H1 (cell line): ENCODE data around the gene SLC25A38. TPM values are rescaled to one million over a fixed set of nuclear protein-coding genes. Genes with fewer than 3 reads are reported as not detected.
"Not testable (repeated sequence)": the region's sequence is repeated elsewhere in the genome, so short reads cannot be mapped to it uniquely, and the experiment has no call there.

Experiments used
- CTCF ChIA-PET: fragments of 300-600 bp; sonication (Branson Sonifier 250); formaldehyde crosslinking; loops from one replicate; lab custom pipeline; 2021; ENCODE audit not compliant: partially characterized antibody; lab: Charles Lee
- POLR2A ChIA-PET: fragments of 300-600 bp; sonication (Branson Sonifier 250); formaldehyde crosslinking; loops from one replicate; lab custom pipeline; 2021; ENCODE audit warnings: inconsistent platforms; ENCODE audit not compliant: partially characterized antibody; lab: Charles Lee
- DNase-seq, 2 experiments: peaks; one replicate each; pipeline versions ENCODE4 v3.0.0 to v3.0.0-alpha.2; 2010 to 2022; ENCODE audit warnings: low spot score in 2 of 2, low read depth in 1 of 2, mixed read lengths in 1 of 2
- FAIRE-seq: peaks from 2 replicates; lab custom pipeline; 2011; peaks lifted over from hg19 to GRCh38; lab: Jason Lieb, UNC
- H2AFZ ChIP-seq: 2 replicates; pipeline ENCODE4 v1.8.1; 2012; ENCODE audit warnings: low read length, inconsistent platforms
- H2AK5ac ChIP-seq: 2 replicates; pipeline ENCODE4 v1.6.1; 2013; ENCODE audit warnings: low read depth, low read length
- H2BK120ac ChIP-seq: replicated peaks from 2 replicates; pipeline ENCODE3; 2013; ENCODE audit warnings: low read depth, low read length, inconsistent platforms
- H2BK12ac ChIP-seq: 2 replicates; pipeline ENCODE4 v1.6.1; 2013; ENCODE audit warnings: low read depth, low read length
- H2BK15ac ChIP-seq: 2 replicates; pipeline ENCODE4 v1.6.1; 2013; ENCODE audit warnings: low read length
- H2BK20ac ChIP-seq: 2 replicates; pipeline ENCODE4 v1.6.1; 2013; ENCODE audit warnings: low read length
- H2BK5ac ChIP-seq: 2 replicates; pipeline ENCODE4 v1.6.1; 2013; ENCODE audit warnings: low read depth, low read length
- H3K14ac ChIP-seq: 2 replicates; pipeline ENCODE4 v1.6.1; 2013; ENCODE audit warnings: inconsistent platforms; ENCODE audit not compliant: insufficient read length
- H3K18ac ChIP-seq: 2 replicates; pipeline ENCODE4 v1.6.1; 2013; ENCODE audit warnings: low read length; ENCODE audit errors: extremely low read depth
- H3K23ac ChIP-seq: 2 replicates; pipeline ENCODE4 v1.6.1; 2013; ENCODE audit warnings: inconsistent platforms; ENCODE audit not compliant: insufficient read length
- H3K23me2 ChIP-seq: 2 replicates; pipeline ENCODE4 v1.6.1; 2013; ENCODE audit warnings: low read depth, low read length
- H3K27ac ChIP-seq: 2 replicates; pipeline ENCODE4 v1.6.1; 2011; ENCODE audit warnings: low read depth, low read length, inconsistent platforms
- H3K27me3 ChIP-seq, 4 experiments: replicated peaks in 1 of 4; 1 replicate in 1 of 4; 2 replicates in 3 of 4; pipeline versions ENCODE4 v1.6.1 to v1.8.1; 2011 to 2013; ENCODE audit warnings: low read length in 3 of 4, mild to moderate bottlenecking in 3 of 4, inconsistent platforms in 2 of 4, mixed read lengths in 2 of 4, moderate library complexity in 1 of 4; ENCODE audit not compliant: control insufficient read depth in 3 of 4, insufficient read depth in 3 of 4; ENCODE audit errors: extremely low read depth in 1 of 4
- H3K36me3 ChIP-seq, 4 experiments: 2 replicates each; pipeline versions ENCODE4 v1.6.1 to v1.8.1; 2011 to 2013; ENCODE audit warnings: mild to moderate bottlenecking in 4 of 4, low read length in 3 of 4, moderate library complexity in 2 of 4, control low read depth in 1 of 4, inconsistent platforms in 1 of 4; ENCODE audit not compliant: insufficient read depth in 4 of 4, control insufficient read depth in 2 of 4
- H3K4ac ChIP-seq: replicated peaks from 2 replicates; pipeline ENCODE3; 2013; ENCODE audit warnings: low read length, low read depth, mixed read lengths, inconsistent platforms; ENCODE audit not compliant: insufficient read length
- H3K4me1 ChIP-seq, 4 experiments: replicated peaks in 1 of 4; 1 replicate in 1 of 4; 2 replicates in 3 of 4; pipeline versions ENCODE4 v1.6.1 to v1.8.1; 2011 to 2013; ENCODE audit warnings: low read length in 3 of 4, inconsistent platforms in 2 of 4, mixed read lengths in 1 of 4; ENCODE audit not compliant: insufficient read depth in 4 of 4, control insufficient read depth in 3 of 4
- H3K4me2 ChIP-seq, 2 experiments: 2 replicates each; pipeline versions ENCODE4 v1.6.1 to v1.8.1; 2011 to 2013; ENCODE audit warnings: low read depth in 2 of 2, low read length in 2 of 2, control low read depth in 1 of 2, inconsistent platforms in 1 of 2, mild to moderate bottlenecking in 1 of 2; ENCODE audit not compliant: insufficient read depth in 1 of 2
- H3K4me3 ChIP-seq, 4 experiments: fragments of 200-600, 300-600 bp in 1 of 4; sonication (generic), shearing (Covaris generic), sonication (Bioruptor Twin) in 1 of 4; 2 replicates each; pipeline versions ENCODE4 v1.5.1 to v1.8.1; 2011 to 2016; ENCODE audit warnings: low read length in 4 of 4, low read depth in 3 of 4, control low read depth in 2 of 4, inconsistent platforms in 2 of 4, mild to moderate bottlenecking in 2 of 4, mixed read lengths in 1 of 4, moderate library complexity in 1 of 4; ENCODE audit not compliant: insufficient read depth in 2 of 4; ENCODE audit errors: extremely low read depth in 1 of 4
- H3K56ac ChIP-seq: replicated peaks from 2 replicates; pipeline ENCODE3; 2013; ENCODE audit warnings: low read depth, mild to moderate bottlenecking, mixed read lengths, low read length, inconsistent platforms; ENCODE audit not compliant: insufficient read length
- H3K79me1 ChIP-seq: 2 replicates; pipeline ENCODE4 v1.6.1; 2013; ENCODE audit warnings: low read depth, low read length, control low read depth
- H3K79me2 ChIP-seq, 2 experiments: 2 replicates each; pipeline versions ENCODE4 v1.6.1 to v1.8.1; 2012 to 2013; ENCODE audit warnings: low read length in 2 of 2, mild to moderate bottlenecking in 2 of 2, inconsistent platforms in 1 of 2; ENCODE audit not compliant: insufficient read depth in 2 of 2, control insufficient read depth in 1 of 2
- H3K9ac ChIP-seq, 4 experiments: replicated peaks in 1 of 4; 1 replicate in 1 of 4; 2 replicates in 3 of 4; pipeline versions ENCODE4 v1.6.1 to v1.8.1; 2011 to 2013; ENCODE audit warnings: low read depth in 3 of 4, low read length in 3 of 4, control low read depth in 2 of 4, mild to moderate bottlenecking in 2 of 4, moderate library complexity in 2 of 4, inconsistent platforms in 1 of 4; ENCODE audit errors: extremely low read depth in 1 of 4
- H3K9me3 ChIP-seq, 2 experiments: 2 replicates each; pipeline versions ENCODE4 v1.6.1 to v1.8.1; 2012 to 2013; ENCODE audit warnings: mild to moderate bottlenecking in 2 of 2, moderate library complexity in 2 of 2, control low read depth in 1 of 2, inconsistent platforms in 1 of 2, low read depth in 1 of 2, low read length in 1 of 2, mixed read lengths in 1 of 2; ENCODE audit not compliant: insufficient read depth in 2 of 2
- H4K20me1 ChIP-seq, 2 experiments: replicated peaks in 1 of 2; 2 replicates each; pipeline versions ENCODE3 to v1.8.1; 2011 to 2013; ENCODE audit warnings: inconsistent platforms in 2 of 2, low read length in 2 of 2, mild to moderate bottlenecking in 1 of 2; ENCODE audit not compliant: insufficient read depth in 2 of 2, control insufficient read depth in 1 of 2
- H4K5ac ChIP-seq: 2 replicates; pipeline ENCODE4 v1.6.1; 2013; ENCODE audit warnings: low read length, low read depth, mixed read lengths, inconsistent platforms; ENCODE audit not compliant: insufficient read length
- H4K8ac ChIP-seq: 2 replicates; pipeline ENCODE4 v1.8.0; 2013; ENCODE audit warnings: mild to moderate bottlenecking, moderate library complexity, low read length, inconsistent platforms; ENCODE audit not compliant: insufficient read depth; ENCODE audit errors: extremely low read depth
- H4K91ac ChIP-seq: replicated peaks from 2 replicates; pipeline ENCODE3; 2013; ENCODE audit warnings: low read length, mixed read lengths, inconsistent platforms; ENCODE audit not compliant: insufficient read length
- CEBPB ChIP-seq: IDR thresholded peaks from 2 replicates; pipeline ENCODE4 v1.6.1; 2012; ENCODE audit warnings: low read depth, low read length
- WGBS, 2 experiments: shearing (Covaris generic) in 1 of 2; methylation state at CpG; one replicate each; pipeline versions ENCODE4 v1.1.6 to v1.1.7; 2013 to 2015; ENCODE audit warnings: low lambda C conversion rate in 2 of 2, mixed read lengths in 2 of 2, inconsistent platforms in 1 of 2, low coverage in 1 of 2, missing lambda C conversion rate in 1 of 2; ENCODE audit not compliant: insufficient replicate concordance in 2 of 2, insufficient coverage in 1 of 2, insufficient read length in 1 of 2; ENCODE audit errors: extremely low coverage in 1 of 2, missing lambda C conversion rate in 1 of 2; 5-methylcytosine and 5-hydroxymethylcytosine counted together
- polyA plus RNA-seq, 7 experiments: library from polyadenylated mRNA; depleted of rRNA in 3 of 7; stranded (reverse) in 5 of 7; unstranded in 2 of 7; fragments of >200 nt in 5 of 7; fragments of 200-250 nt in 2 of 7; gene quantifications; 1 replicate in 5 of 7; 2 replicates in 1 of 7; 4 replicates in 1 of 7; pipeline versions ENCODE4 v1.2.1 to v1.2.3, GENCODE V29; 2011 to 2013; ENCODE audit warnings: missing spikeins in 2 of 7, mixed read lengths in 2 of 7
- total RNA-seq: library from RNA; stranded (reverse); fragmentation: NEBNext Ultra II Directional; extraction: Animal tissue kit (Norgen Biotek cat#: 25700); gene quantifications from 2 replicates; pipeline ENCODE4 v1.2.1, GENCODE V29; 2021

Gene SLC25A38
- total and polyA plus RNA-seq, 2 of the 8 experiments (the other 6 are each of a cell fraction or from before 2014, with no cell fraction given), result 41.2 to 45.8 TPM

DNA sequence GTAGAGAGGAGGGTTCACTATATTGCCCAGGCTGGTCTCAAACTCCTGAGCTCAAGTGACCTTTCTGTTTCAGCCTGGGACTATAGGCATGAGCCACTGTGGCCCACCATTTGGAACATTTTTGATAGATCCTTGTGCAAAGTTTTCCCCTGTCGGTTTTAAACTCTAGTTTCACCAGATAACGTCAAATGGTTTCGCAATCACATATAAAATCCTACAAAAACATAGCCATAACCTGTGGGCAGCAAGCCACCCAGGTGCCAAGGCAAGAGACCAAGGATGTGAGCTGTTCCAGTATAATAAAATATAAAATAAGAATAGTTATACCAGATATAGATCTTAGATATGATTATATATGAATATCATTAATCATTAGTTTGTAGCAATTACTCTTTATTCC is 33.8 kb downstream of the SLC25A38 start:
- POLR2A ChIA-PET, result interaction anchor here (1.0 to 18.6 kb wide), 6 partner anchors 13 to 82 kb away, joined by 3 to 771 read pairs (median 24); partner anchors contain the start of genes RPSA and SLC25A38

More for the DNA sequence above, 33.8 kb downstream of the SLC25A38 start:
- H3K18ac ChIP-seq, H3K4me1 ChIP-seq, H3K27ac ChIP-seq, H3K79me1 ChIP-seq, H3K23me2 ChIP-seq, H2BK5ac ChIP-seq, H4K5ac ChIP-seq, H2AK5ac ChIP-seq, H2BK15ac ChIP-seq, H3K79me2 ChIP-seq, H3K27me3 ChIP-seq, DNase-seq, H2BK12ac ChIP-seq, H3K9ac ChIP-seq, H2BK20ac ChIP-seq, H4K91ac ChIP-seq, H3K14ac ChIP-seq, H3K9me3 ChIP-seq, H3K56ac ChIP-seq, H4K20me1 ChIP-seq, H4K8ac ChIP-seq, H3K23ac ChIP-seq, H3K4me2 ChIP-seq, H2AFZ ChIP-seq, H3K4me3 ChIP-seq, H2BK120ac ChIP-seq, FAIRE-seq, H3K4ac ChIP-seq: not testable (repeated sequence)
- WGBS, 2 experiments, result 46% methylated on average over 3 of the region's 3 CpGs; no CpG with 5 or more reads in 1 of the 2 experiments
- CTCF ChIA-PET, result interaction anchor here (0.5 to 3.7 kb wide), 14 partner anchors 10 to 253 kb away, joined by 3 to 30 read pairs (median 4); partner anchors contain the start of gene RPSA
- peaks cover 8 to 28% (median 17%) of the 10 kb centered on the region in 4 experiments; a peak in 7 of 8 replicates for H3K36me3 ChIP-seq
- TF ChIP-seq CEBPB, result peak; percentile 18; the same call in 1 of the 2 replicates
